Stimulated activated CD4-positive, alpha-beta T cell treated with anti-CD3 and anti-CD28 coated beads, TNF-alpha, amount 100 ng/mL, for 24 hours (primary cell): ENCODE measurements around the gene MYOCD.

Experiments used
- DNase-seq, 3 experiments: peaks; one replicate each; pipeline ENCODE4 v3.0.0-alpha.2; 2020; ENCODE audit warnings: low read depth in 3 of 3

The MYOCD gene

DNA sequence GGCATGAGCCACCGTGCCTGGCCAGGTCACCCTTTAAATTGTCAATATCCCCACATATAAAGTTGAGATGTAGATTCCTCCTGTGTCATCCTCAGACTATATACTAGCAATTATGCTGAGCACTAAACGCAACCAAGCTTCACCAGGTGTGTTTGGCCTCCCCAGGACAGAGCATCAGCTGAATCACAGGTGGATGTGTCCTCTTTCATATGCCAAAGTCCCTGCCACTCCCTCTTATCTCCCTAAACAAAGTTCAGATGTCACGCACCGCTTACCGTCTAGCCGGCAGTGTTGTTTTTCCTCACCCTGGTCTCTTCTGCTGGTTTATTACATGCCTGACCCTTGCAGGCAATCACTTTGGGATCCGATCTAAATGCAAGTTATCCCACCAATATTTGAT lies 79.8 kb downstream of the MYOCD start:
- no peak for DNase-seq

DNA sequence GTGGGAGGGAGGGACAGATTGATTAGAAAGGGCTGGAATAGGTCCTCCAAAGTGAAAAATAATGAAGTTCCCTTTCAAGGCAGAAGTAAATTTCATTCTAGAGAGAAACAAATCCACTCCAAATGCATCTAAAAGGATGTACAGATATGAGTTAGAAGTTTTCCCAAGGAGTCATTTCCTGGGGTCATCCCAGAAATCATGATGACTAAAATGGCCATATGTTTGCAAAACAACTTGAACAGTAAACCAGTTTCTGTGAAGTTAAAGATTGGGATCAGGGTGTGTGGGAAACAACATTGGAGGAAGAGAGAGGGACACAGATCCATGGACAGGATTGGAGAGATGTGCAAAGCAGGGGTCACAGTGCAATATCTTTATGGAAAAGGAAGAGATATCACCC lies 91.1 kb downstream of the MYOCD start:
- DNase-seq = no peak

DNA sequence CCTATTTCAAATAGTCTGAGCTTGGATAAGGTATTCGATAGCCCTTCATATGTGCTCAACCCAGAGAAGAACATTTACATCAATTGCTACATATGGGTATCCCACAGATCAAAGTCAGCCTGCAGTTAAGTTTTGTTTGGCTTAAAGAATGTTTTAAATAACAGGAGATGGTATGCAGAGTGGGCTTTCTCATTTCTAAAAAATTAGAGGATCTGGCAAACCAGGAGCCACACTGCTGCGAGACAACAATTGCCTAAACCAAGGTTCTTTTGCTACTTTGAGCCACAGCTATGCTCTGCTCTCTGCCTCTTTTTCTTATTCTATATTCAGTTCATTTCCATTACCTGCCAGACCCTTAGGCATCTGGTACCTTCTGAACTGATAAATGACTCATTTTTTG lies 93.4 kb downstream of the MYOCD start:
- DNase-seq = no peak

DNA sequence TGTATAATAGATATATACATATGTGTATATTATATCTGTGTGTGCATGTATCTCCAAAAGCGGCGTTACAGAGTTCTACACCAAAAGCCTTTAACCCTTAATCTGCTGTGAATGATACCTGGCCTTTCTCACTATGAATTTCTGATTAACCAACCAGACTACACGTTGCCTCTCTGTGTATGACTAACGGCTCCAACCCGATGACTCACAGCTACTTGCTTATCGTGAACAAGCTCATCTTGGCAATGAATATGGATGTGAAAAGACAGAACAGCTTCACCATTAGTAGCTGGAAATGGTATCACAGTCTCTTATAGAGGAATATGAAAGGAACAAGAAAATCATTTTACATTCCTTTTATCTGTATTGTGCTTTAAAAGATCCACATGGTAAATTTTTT lies 99.9 kb downstream of the MYOCD start:
- no peak for DNase-seq

DNA sequence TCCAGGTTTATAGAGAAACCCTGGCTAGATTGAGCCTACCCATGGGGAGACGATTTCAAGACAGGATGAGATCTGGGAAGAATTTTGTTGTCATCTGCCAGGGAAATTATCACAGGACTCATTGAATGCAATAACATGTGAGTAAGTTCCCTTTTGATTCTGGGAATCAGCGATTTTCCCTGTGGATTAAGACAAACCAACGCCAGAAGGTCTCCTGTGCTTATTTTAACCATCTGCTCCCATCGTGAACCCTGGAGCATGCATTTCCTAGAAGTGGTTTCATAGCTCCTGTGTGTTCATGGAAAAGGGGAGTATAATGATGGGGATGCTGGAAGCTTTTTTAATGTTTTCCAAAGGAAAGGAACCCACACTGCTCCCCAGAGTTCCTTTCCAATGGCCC lies 102.6 kb downstream of the MYOCD start:
- DNase-seq = no peak

DNA sequence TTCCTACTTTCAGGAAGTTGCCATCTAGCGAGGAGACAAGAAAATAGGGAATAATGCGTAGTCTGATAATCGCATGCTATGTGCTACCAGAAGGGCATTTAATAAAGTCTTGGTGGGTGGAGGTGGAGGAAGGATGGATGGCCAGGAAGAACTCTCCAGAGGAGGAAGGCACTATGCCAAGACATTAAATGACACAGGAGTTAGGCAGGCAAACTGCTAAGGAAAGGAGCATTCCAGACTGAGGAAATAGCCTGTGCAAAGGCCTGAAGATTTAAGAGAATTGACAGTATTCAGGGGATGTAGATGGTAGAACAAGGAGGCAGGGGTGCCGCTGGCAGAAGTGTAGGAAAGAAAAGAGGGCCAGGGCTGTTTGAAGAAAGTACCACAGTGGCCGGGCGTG lies 104.3 kb downstream of the MYOCD start:
- no peak for DNase-seq

DNA sequence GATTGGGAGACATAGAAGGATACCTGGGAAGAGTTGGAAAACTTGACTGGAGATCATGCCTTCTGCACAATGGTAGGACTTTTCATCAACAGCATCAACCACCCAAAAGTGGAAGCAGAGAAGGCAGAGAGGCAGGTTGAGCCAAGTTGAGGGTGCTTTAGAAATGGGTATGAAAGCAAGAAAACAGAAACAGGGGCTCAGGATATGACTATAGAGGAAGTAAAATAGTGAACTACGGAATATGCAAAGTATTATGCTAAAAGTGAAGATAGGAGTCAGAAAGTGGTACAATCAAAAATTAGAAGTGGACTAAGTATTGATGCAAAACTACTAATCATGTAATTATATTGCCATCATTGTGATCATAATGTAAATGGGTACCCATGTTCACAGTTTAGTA lies 107.5 kb downstream of the MYOCD start:
- no peak for DNase-seq

DNA sequence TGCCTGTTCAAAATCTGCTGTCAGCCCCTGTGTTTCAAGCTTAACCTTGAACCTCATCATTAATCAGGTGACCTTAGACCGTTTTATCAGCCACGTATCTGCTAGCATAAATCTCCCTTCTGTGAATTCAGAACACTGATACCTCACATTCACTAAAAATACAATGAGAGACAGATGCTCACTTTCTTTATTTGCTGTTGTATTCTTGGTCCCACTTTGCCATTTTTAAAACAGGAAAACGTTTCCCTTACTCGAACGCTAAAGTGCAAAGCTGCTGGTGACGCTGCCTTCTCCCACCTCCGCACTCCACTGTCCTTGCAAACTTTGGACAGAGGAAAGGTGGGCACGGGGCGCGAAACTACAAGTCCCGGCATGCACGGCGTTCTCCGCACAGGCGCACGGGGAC lies 123.4 kb downstream of the MYOCD start:
- DNase-seq = peak in 1 of 3 experiments; percentile 34

DNA sequence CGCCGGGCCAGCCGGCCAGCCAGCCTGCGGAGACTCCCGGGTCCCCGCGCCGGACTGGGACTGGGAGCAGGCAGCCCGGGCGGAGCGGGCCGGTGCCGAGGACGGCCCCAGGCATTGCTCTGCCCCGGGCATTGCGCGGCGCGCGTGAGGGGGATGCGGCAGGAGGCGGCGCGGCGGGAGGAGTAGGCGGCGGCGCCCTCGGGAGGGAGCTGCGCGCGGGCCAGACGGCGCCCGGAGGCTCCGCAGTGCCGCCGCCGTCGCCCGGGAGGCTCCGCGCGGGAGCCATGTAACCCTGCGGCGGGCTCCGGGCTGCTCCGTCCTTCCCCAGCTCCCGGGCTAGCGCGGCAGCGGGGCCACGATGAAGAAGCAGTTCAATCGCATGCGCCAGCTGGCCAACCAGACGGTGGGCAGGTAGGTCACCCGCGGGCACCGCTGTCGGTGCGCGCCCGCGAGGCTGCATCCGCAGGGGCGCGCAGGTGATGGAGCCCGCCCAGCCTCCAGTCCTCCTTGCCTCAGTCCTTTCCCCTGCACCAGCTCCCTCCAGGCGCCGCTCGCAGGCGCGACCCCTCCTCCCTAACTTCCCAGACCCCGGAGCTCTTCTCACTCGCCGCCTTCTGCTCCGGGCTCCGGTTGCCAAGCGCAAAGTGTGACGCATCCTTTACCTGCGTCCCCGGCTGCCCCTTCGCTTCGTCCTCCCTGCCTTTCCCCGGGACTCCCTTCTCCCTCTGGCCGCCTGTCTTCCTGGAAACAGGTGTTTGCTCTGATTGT lies 124.0 kb downstream of the MYOCD start, which contains the start of gene ARHGAP44:
Gene ARHGAP44 (plus strand): TSS at position 18 of the 768 bp plus-strand sequence. CDS start 341 bp downstream, at position 359.
- DNase-seq = no peak

DNA sequence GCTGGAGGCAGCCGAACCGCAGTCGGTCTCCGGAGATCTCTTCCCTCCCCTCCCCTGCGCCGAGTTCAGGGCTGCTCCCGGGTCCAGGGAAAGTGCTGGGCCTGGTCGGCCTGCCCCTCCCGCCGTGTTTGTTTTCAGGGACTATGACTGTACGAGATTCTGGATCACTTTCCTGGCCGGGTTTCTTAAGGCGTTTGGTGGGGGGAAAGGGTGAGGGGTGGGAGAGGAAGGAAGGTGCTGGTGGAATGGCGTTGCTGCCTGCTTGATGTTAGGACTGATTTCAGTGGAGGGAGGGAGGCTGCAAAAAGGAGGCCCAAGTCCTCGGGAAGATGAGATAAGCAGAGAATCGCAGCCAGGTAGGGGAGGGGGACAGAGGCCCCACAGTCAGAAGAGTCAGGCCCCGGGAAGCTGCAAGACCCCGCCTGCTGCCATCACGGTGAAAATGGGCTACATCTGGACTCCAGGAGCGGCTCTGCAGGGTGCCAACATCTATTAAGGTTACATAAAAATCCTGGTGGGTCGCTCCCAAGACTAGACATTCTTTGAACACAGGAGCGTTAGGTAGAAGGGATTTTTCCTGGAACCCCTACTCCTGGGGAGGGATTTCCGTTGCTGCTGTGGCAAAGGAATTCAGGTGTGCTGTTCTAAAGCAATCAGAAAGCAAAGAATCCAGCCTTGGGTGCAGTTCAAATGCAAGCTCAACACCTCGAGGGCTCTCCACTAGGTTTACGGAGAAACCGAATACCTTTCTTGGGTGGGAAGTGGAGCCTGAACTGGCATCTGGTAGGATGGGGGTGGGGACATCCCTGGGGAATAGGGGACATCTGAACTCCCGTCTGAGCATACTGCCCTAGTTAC lies 124.8 kb downstream of the MYOCD start:
- no peak for DNase-seq

DNA sequence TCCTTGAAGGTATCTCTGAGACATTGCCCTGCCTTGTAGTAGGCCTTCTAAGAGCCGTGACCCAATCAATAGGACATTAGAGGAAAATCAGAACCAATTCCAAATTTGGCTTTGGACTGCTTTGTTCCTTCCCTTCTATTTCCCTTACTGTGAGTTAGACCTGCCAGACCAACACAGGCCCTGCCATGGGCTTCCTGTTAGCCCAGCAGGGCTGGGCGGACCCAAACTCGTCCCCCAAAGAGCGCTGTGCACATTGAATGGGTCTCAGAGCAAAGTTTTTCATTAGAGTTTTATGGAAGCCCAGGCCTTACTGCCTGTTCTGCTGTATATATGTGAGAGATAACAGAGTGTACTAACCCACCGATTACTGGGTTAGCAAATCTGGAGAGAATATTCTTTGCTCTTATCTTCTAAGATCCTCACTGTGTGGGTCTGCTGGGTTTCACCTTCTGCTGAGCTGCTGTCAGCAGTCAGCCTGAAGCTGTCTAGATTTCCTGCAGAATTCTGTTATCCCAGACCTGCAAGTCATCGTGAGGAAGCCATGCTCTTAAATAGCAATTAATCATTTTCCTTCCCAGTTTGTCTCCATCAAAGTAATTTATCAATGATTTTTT lies 129.3 kb downstream of the MYOCD start:
- no peak for DNase-seq

DNA sequence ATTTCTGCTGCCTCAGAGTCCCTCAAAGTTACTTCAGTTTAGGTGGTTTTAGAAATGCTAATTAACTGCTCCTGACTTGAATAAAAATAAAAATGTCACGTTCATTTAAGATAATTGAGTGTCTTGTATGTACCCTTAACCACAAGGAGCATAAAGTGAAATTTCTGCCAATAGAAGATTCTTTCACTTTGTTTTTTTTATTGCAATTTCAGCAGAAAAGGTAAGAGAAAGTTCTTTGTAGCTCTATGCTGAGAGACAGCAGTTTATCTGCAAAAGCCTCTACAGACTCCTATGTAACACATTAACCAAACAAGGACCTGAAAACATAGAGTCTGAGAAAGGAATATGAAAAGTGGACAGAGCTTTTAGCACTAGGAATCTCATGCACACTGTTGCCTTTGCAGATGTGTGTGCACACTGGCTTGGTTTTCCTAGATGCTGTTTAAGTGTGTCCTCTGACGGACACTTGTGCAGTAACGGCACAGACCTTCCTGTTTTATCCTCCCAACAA lies 135.2 kb downstream of the MYOCD start:
- DNase-seq = no peak

DNA sequence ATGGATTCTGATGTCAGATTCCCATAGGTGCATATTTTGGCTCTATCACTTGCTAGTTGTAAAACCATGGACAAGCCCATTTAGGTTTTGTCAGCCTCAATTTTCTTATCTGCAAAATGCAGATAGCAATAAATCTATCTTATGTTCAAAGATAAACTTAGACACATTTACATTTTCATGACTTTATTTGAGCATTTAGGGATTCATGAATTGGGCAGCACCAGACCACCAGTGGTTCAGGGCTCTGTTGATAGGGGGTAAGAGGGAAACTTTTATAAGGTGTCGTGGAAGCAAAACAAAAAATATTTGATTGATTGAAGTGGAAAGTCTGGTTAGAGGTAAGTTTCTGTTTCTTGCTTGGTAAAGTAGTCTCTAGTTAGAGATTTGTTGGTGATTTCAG lies 140.9 kb downstream of the MYOCD start:
- DNase-seq = no peak

DNA sequence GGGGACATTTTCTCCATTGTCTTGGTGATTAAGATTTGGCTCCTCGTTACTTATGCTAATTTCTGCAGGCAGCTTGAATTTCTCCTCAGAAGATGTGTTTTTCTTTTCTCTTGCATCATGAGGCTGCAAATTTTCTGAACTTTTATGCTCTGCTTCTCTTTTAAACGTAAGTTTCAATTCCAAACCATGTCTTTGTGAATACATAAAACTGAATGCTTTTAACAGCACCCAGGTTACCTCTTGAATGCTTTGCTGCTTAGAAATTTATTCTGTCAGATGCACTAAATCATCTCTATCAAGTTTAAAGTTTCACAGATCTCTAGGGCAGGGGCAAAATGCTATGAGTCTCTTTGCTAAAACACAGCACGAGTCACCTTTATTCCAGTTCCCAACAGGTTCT lies 143.0 kb downstream of the MYOCD start:
- DNase-seq = no peak

DNA sequence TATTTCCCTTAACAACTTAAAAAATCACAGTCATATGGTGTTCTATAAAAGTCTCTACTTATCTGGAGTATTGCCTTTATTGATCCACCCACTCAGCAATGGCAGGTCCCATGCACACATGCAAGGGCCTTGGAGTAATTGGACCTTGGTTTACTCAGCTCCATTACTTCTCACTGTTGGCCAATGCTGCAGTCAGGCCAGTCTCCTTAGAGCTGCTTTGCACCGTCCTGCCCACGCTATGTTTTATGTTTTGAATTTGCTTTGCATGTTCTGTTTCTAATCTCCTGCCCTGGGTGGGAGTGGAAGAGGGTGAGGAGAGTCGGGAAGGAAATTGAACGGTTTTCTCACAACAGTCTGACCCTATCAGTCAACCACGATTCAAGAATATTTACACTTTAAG lies 147.2 kb downstream of the MYOCD start:
- no peak for DNase-seq

DNA sequence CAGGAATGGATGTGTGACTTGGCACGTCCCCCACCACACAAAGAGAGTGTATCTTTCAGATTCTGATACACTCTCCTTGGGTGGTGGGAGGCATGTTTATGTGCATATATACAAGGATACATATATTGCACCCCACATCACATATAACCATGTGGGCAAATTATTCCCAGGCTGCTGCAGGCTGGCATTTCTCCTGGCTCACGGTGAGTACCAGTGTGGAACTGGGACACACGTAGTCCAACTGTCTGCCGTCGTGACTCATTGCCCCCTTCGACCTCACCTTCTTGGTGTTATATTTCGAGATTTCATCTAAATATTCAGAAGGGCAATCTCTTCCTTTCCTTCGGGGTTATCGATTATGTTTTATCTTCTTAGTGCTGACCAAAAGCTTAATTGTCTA lies 148.0 kb downstream of the MYOCD start:
- DNase-seq = no peak

DNA sequence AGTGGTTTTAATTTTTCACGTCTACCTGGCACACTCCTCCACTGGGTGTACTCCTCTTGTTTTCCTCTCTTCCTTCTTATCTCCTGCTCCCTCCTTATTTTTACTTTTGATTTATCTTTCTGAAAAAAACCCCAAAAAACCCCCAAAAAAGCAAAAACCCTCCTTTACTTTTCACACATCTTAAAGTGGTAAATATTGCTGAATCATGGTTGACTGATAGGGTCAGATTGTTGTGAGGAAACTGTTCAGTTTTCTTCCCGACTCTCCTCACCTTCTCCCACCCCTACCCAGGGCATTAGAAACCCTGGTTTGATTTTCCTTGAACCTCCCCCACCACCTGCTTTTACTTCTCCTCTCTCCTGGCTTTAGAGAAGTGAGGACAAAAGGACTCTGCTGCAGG lies 149.0 kb downstream of the MYOCD start:
- no peak for DNase-seq

DNA sequence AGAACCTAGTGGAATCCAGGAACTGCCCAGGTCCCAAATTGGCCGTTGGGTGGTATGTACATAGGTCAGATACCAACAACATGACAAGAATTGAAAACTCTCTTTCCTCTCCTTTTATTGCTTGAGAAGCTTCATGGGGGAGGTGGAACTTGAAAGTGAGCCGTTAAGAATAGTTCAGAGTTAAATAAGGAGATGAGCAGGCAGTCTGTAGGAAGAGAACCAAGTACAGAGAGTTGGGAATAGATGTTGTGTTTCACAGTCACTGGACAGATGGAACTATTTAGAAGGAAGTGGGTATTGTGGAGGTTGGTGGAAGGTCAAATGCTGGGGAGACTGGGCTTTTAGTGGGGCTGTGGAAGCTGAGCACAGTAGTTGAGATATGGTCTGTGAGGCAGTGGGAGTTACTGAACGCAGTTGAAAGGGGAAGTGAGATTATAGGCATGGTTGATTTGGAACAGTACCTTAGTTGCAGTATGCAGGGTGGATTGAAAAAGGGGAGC lies 150.0 kb downstream of the MYOCD start:
- DNase-seq = no peak
